Liver (tissue), 3 donors: ENCODE measurements around the gene KPNA6.

ENCODE experiments used
- ATF3 ChIP-seq: IDR thresholded peaks from 2 replicates; pipeline ENCODE4 v1.6.1; 2016; ENCODE audit warnings: antibody characterized with exemption
- CTCF ChIP-seq: fragments of 150-350 bp; IDR thresholded peaks from 2 replicates; pipeline ENCODE4 v1.5.1; 2017; ENCODE audit warnings: improper control_type of control experiment, low read depth, low read length; ENCODE audit not compliant: missing input control
- FOXA2 ChIP-seq: IDR thresholded peaks from 2 replicates; pipeline ENCODE4 v1.6.1; 2016; ENCODE audit warnings: antibody characterized with exemption
- JUND ChIP-seq, 2 donors: IDR thresholded peaks; 2 replicates each; pipeline ENCODE4 v1.6.1; 2016; ENCODE audit warnings: antibody characterized with exemption in 2 of 2
- MAX ChIP-seq: IDR thresholded peaks from 2 replicates; pipeline ENCODE4 v1.6.1; 2016; ENCODE audit warnings: antibody characterized with exemption
- RAD21 ChIP-seq, 2 donors: IDR thresholded peaks; 2 replicates each; pipeline ENCODE4 v1.6.1; 2016; ENCODE audit warnings: antibody characterized with exemption in 2 of 2, mild to moderate bottlenecking in 2 of 2
- TAF1 ChIP-seq: conservative IDR thresholded peaks from 2 replicates; pipeline ENCODE4 v1.6.1; 2016; ENCODE audit warnings: antibody characterized with exemption, mild to moderate bottlenecking
- YY1 ChIP-seq: IDR thresholded peaks from 2 replicates; pipeline ENCODE4 v1.6.1; 2016; ENCODE audit warnings: antibody characterized with exemption, mild to moderate bottlenecking
- ZBTB33 ChIP-seq: IDR thresholded peaks from 2 replicates; pipeline ENCODE4 v1.6.1; 2016; ENCODE audit warnings: antibody characterized with exemption
- donor health status: healthy.
- donor health status: healthy.

- no peak for TF ChIP-seq CTCF
- no peak for TF ChIP-seq TAF1
- TF ChIP-seq YY1 = no peak
- no peak for TF ChIP-seq RAD21 (IDR thresholded peaks at IDR 0.05)
- no peak for TF ChIP-seq ATF3
- TF ChIP-seq JUND (IDR thresholded peaks at IDR 0.05) = no peak
- TF ChIP-seq FOXA2 = no peak
- TF ChIP-seq ZBTB33 = no peak
- TF ChIP-seq MAX = no peak
These were observed 97.1 kb downstream of the KPNA6 start for GRCh38 chr1:32204943-32205361.
